Stimulated activated CD4-positive, alpha-beta T cell treated with anti-CD3 and anti-CD28 coated beads, Interleukin-1b, Interleukin-23, amount 100 ng/mL, for 24 hours (primary cell): ENCODE results near the gene PIAS4.

Source experiments
- DNase-seq, 4 experiments: peaks; one replicate each; pipeline ENCODE4 v3.0.0-alpha.2; 2020; ENCODE audit warnings: low read depth in 4 of 4, low spot score in 1 of 4

The PIAS4 gene

DNA sequence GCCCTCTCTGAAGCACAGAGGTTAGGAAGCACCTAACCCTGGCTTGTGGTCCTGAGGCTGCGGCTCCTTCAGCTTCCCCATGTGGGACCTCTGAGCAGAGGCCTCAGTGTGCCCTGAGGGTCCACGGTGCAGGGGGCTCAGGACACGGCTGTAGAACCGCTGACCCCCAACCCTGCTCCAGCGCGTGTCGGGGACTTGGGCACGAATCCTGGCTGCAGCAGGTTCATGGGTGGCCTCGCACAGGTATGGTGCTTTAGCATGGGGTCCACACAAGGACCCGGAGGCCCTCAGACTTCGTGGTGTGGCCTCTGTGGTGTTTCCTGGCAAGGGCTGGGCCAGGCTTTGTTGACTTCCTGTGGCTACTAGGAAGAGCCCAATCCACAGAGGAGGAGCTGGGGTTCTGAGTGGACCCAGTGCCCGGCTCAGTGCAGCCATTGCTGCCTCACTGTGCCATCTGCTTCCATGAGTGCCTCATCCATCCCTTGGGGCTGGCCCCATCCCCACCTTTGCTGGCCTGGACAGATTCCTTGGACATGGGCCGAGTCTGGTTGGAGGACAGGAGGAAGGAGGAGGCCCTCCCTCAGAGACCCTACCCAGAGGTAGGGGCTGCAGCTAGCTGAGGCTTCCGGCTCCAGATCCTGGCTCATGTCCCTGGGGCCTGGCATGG, 34.7 kb downstream of the PIAS4 start:
- DNase-seq: no peak

DNA sequence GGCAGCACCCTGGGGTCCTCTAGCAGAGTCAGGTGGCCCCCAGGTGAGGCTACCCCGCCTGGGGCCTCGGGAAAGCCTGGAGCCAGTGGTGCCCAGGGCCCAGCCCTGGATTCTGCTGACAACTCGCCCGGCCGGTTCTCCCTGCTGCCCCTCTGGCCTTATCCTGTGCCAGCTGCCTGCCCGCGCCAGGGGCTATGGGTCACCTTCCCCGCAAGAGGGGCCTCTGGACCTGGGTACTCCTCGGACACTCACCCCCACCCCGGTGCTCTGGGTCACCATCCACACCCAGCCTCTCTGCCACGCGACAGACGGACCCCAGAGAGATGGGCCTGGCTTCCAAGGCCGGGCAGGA, 35.2 kb downstream of the PIAS4 start:
- no peak for DNase-seq

- DNase-seq: no peak
Measured at GRCh38 chr19:4043401-4043800, 35.9 kb downstream of the PIAS4 start.

DNA sequence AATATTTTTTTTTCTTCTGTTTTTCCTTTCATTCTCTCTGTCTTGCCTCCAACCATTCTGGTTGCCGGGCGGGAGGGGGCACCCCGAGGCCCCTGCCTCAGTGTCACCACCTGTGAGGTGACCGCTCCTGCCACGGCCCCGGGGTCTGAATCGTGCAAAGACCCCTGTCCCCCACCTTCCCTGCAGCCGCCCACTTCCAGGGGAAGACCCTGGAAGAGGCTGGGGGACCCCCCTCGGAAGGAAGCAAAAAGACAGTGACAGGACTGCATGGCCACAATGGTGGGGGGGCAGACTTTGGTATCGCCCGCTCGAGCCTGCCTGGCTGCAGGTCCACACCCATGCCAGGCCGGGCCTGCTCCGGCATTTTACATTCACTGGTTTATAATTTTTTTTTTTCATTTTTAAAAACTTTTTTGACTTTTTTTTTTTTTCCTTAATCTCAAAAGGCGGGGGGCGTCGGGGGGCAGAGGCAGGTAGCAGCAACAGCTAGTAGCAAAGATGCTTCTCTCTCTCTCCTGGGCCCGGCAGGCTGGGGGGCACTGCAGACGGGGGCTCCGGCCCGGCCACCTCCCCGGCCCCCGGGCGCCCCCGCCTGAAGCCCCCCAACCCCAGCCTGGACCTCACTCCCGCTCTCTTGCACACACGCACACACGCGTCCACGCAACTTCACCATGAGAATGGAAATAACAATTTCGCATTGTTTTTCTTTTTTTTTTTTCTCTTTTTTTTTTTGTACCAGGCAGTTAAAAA, 36.6 kb downstream of the PIAS4 start:
- no peak for DNase-seq

DNA sequence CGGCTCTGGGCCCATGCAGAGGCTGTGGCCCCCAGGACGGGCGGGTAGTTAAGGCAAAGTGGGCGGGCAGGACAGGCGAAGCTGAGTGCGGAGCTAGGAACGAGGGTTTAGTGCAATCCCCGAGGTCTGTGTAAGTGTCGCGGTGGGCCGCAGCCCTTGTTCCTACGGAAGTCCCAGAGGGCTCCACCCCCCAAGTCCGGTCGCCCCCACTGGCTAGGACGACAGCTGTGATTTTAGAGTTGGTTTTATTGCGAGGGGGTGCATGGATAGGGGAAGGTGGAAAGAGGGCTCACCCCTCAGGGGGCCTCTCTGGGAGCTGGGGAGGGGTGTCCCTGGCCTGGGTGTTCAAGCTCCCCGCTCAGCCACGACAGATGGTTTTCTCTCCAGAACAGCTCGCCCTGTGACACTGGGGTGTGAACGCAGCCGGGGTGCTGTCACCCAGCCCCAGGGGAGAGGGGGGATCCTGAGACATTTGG, 37.5 kb downstream of the PIAS4 start:
- DNase-seq: no peak

GRCh38 chr19:4045597-4046361, 38.2 kb downstream of the PIAS4 start:
- DNase-seq: no peak

- DNase-seq: no peak
Measured at GRCh38 chr19:4046362-4046691, 38.8 kb downstream of the PIAS4 start.

- DNase-seq: no peak
Measured at GRCh38 chr19:4046946-4047683, 39.6 kb downstream of the PIAS4 start.

DNA sequence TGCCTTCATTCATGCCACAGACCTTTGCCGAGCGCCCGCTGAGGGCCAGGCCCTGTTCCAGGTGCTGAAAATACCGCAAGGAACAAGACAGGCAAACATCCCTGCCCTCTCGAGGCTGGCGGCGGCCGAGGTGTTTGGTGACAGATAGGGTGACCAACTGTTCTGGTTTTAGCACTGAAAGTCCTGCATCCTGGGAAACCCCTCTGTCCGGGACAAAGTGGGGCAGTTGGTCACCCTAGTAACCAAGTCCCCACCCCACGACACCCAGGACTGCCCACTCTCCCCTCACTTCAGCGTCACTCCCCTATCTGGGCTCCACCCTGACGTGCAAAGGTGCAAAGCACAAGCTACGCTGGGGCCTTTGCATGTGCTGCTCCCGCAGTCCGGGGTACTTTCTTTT, 41.9 kb downstream of the PIAS4 start:
- no peak for DNase-seq

DNA sequence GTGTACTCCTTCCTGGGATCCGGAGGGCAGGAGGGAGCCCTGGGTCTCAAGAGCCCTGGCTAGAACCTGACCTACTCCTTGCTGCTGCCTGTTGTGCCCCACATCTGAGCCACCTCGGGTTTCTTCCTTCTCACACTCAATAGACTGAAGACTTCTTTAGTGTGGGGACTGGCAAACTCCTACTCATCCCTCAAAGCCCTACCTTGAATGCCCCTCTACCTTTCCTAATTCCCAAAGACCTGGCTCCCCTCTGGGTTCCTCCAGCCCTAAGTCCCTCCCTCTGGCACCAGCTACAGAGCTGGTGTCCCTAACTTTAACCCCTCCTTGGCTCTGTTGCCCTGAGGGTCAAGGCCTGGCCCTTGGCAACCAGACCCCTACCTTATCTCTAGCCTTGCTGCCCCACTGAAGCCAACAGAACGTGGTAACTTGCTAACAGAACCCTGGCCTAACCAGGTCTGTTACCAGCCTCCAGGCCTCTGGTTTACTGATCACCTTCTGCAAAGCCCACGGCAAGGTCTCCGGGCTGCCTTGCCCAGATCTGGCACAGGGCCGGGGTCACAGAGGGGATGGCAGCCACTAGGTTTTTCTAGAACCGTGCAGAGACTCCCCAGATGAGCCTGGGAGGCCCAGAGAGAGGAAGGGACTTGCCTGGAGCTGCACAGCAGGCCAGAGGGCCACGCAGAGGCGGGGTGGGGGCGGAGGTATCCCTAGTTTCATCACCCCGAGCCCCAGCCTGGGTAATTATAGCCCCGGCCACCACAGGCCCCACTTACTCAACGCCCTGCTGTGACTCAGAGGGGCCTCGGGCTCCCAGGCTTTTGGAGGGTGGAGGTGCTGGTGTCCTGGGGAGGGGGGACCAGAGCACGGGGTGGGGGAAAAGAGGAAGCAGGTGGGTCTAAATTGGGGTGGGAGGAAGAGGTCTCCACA, 43.9 kb downstream of the PIAS4 start:
- DNase-seq: no peak

- no peak for DNase-seq
Measured at GRCh38 chr19:4052114-4052992, 44.8 kb downstream of the PIAS4 start.

DNA sequence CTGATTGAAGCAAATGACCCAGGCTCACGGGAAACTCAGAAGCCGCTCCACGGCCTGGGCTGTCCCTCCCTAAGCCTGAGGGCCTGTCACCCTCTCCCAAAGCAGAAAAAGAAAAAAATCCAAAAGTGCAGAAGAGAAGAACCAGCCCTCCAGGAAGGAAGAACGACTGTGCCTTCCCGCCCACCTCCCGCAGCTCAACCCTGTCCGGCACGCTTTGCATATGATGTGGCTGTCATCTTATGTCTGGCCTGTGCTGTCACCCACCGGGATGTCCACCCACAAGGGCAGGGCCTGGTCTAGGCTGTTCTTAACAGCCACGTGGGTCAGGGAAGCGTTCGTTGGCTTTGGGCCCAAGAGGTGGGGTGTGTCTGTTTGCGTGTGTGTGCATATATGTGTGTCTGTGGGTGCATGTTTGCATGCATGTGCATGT, 45.5 kb downstream of the PIAS4 start:
- DNase-seq: no peak

GRCh38 chr19:4053423-4054324, 46.1 kb downstream of the PIAS4 start:
- no peak for DNase-seq

GRCh38 chr19:4054441-4055208, 47.1 kb downstream of the PIAS4 start:
- no peak for DNase-seq

GRCh38 chr19:4055209-4055552, 47.6 kb downstream of the PIAS4 start:
- DNase-seq: no peak

DNA sequence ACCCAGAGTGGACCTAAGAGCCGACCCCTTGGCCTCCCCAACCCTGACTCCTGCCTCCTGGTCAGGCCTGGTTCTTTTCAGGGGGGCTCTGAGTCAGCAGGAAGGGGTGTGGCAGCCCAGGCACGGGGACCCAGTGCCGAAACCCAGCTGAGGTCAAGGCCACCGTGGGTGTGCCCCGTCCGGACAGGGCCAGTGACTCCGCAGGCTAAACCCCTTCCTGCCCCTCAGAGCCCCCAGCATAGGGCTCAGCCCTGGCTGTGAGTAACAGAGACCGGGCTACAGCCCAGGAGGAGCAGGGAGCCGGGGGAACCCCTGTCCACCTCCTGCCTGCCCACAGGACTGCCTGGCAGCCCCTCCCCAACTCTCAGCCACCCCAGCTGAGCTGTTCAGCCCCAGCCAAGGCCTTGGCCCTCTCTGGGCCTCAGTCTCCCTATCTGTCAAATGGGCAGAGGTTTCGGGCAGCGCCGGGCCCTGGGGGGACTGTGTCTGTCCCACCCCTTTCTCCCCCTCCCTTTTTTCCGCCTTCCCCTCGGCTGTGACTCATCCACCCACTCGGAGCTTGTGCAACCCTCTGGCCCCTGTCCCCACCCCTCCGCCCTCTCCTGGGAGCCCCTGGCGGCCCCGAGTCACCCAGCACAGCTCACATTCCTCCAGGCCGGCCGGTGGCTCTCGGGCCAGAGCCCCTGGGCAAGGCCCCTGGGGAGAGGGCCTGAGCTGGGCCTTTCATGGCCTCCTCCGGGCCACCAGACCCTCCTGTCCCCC, 50.6 kb downstream of the PIAS4 start:
- peak in 2 of 4 experiments; percentile 43 to 57 for DNase-seq
